Measurements from ENCODE around the gene GPR26.

GPR26 gene

DNA sequence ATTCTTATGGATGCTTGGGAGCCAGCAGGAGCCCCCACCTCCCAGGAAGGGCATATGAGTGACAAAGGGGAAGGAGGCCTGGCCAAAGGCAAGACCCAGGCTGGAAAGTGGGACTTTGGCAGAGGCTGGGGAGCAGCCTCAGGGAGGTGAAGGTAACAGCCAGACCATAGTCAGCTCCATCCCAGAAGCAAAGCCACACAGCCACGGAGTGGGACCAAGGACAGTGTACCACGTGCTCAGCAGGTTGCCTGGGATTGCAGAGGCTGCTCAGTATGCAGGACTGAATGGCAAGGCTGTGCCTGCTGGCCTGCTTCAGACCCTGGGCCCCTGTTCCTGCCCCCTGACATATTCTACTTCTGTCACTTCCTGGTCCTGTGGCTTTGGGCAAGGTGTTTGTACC lies 17.6 kb upstream of the GPR26 start:
- DNase-seq = no peak

DNA sequence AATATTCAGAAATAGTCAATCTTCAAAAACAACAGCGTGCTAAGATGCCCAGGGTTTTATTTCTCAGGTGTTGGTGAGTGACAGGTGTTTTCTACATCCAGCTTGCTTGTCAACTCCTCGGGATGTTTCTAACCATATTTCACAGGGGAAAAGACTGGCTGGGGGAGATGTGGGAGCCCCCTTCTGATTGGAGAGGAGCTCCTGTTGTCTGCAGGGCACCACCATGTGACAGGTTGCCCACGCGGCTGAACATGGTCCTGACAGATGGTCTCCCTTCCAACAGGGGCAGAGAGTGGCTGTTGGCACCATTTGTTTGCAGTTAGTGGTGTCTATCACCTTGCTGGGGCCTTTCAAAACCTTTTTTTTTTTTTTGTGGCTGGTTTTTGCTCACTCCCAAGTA lies 16.5 kb upstream of the GPR26 start:
- DNase-seq = no peak

GRCh38 chr10:123651421-123652047 lies 14.6 kb upstream of the GPR26 start:
- DNase-seq = no peak

DNA sequence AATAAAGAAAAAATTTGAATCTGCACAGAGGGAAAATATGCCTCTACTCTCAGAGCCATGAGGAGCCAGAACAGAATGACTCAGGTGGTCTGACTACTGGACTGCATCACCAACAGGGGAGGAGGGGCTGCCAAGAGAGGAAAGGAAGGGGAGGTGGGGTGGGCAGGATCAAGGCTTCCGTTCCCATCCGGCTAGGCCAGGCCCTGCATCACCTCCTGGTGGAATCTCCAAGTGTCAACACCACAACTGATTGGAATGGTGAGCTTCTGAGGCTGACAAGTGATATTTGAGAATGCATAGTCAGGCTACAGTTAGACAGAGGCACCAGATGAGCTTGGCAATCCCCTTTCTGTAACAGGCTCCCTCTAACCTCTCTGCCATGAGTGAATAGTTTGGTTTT lies 10.4 kb upstream of the GPR26 start:
- DNase-seq = no peak

- DNase-seq = no peak
Measured at GRCh38 chr10:123663522-123663921, 2.6 kb upstream of the GPR26 start.

- DNase-seq = no peak
Measured at GRCh38 chr10:123665491-123666286, 466 bp upstream of the GPR26 start.

DNA sequence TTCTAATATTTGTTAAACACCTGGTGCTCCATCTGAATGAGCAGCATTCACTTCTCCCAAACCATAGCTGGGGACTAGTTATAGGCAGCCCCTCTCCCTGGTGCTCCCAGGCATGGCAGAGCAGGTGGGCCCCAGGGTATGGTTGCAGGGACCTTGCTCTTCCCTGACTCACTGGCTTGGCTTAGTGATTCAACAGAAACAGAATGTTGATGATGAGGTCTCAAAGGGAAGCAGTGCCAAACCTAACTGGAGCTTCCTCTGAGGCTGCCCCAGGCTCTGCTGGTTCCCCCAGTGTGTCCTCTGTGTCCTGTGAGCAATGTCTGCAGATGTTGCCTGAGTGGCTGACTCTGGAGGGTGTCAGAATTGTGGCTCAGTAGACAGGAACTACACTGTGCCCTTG lies 3.7 kb downstream of the GPR26 start:
- DNase-seq = no peak

GRCh38 chr10:123673198-123673597 lies 7.0 kb downstream of the GPR26 start:
- no peak for DNase-seq

DNA sequence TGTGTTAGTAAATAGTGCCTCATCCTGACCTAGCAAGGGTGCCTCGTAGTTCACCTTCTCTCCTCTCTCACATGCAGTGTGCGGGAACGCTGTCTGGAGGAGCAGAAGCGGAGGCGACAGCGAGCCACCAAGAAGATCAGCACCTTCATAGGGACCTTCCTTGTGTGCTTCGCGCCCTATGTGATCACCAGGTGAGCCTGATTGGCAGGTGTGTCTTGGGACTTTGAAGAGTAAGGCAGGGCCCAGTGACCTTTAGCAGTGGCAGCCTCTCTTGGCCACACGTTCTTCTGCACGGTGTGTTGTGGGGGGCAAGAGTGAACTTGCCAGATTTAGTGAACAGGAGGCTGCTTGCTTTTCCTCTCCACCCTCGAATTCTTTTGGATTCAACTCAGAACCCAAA lies 8.6 kb downstream of the GPR26 start:
- no peak for DNase-seq

DNA sequence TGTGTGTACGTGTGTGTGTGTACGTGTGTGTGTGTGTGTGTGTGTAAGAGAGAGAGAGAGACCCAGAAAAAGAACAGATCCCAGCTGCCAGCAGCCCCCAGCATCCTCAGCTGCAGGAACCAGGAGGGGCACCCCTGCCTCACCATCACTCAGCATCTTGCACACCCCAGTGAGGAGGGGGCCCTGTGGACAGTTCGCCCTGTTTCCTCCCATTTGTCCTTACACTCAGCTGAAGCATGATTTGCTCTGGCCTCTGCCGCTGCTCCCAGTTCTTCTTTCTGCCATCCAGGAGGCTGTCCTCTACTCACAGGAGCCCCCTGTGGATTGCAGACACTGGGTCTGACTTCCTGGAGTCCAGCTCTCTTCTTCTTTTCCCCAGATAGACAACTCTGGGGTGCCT lies 9.7 kb downstream of the GPR26 start:
- DNase-seq = no peak

DNA sequence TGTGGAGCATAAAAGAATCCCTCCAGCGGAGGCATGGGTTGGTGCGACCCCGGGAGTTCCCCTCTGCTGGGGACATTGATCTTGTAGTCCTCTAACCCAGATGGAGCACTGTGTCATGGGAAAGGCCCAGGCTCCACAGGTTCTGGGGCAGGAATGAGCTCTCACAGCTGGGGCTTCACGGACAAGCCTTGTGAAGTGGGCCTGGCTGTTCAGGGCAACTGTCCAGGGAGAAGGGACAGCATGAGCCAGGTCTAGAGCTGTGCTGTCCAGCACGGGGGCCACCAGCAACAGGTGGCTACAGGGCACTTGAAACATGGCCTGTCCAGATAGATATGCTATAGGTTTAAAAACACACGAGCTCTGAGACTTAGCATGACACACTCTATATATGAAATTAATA lies 11.4 kb downstream of the GPR26 start:
- DNase-seq = no peak

- DNase-seq = no peak
Measured at GRCh38 chr10:123678376-123678775, 12.2 kb downstream of the GPR26 start.

DNA sequence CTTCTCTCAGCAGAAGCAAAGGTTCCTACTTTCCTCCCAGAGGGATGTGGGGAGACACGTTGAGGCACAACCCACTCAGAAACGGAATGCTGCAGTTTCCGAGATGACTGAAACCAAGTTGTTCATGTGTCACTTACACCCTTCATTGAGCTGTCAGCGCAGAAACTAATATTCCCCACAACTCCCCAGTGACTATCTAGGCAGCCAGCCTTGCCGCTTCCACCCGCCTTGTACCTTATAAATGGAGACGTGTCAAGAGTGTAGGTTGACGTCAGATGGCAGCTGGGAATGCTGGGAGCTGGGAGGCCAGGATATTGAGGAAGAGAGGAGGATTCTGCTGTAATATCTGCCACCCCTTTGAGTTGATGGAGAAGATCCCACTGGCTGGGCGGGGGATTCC lies 15.1 kb downstream of the GPR26 start:
- DNase-seq = no peak

GRCh38 chr10:123682477-123682876 lies 16.3 kb downstream of the GPR26 start:
- no peak for DNase-seq

GRCh38 chr10:123683459-123683858 lies 17.3 kb downstream of the GPR26 start:
- no peak for DNase-seq

- no peak for DNase-seq
Measured at GRCh38 chr10:123683865-123684264, 17.7 kb downstream of the GPR26 start.

DNA sequence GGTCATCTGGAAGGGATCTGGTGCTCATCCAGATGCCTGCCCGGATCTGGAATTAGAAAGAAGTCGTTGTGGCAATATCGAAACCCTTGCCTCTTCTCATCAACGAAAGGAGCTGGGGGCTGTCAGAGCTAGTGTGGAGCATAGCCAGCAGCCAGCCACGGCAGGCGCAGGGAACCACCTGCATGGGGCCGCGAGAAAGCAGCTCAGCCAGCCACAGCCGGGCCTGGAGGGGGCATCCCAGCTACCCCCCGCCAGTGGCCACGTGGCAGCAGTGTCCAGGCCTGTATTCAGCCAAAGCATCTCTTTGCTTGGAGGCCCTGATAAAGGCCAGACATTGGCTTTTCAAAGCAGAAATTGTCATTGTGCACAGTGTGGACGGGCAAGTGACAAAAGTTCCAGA lies 19.1 kb downstream of the GPR26 start:
- DNase-seq = no peak

- DNase-seq = no peak
Measured at GRCh38 chr10:123687758-123688157, 21.6 kb downstream of the GPR26 start.

- no peak for DNase-seq
Measured at GRCh38 chr10:123689880-123690279, 23.7 kb downstream of the GPR26 start.

- DNase-seq = no peak
Measured at GRCh38 chr10:123703195-123703790, 37.1 kb downstream of the GPR26 start.

DNA sequence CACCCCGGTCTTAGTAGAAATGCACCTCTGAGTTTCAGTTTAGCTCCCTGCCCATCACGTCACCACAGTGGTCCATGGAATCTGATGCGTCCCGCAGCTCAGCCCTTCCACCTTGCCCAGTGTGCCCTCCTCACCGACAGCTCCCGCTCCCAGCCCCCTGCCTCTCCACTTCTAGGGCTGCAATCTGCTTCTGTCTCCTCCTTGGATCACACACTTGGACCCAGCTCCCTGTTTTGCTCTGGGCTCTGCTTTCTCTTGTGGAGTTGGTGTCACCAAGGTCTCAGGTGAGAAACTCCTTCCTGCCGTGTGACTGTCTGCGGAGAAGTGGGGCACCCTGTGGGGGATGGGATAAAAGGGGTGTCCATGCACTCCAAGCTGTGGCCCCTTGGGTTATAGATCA lies 37.9 kb downstream of the GPR26 start:
- no peak for DNase-seq

DNA sequence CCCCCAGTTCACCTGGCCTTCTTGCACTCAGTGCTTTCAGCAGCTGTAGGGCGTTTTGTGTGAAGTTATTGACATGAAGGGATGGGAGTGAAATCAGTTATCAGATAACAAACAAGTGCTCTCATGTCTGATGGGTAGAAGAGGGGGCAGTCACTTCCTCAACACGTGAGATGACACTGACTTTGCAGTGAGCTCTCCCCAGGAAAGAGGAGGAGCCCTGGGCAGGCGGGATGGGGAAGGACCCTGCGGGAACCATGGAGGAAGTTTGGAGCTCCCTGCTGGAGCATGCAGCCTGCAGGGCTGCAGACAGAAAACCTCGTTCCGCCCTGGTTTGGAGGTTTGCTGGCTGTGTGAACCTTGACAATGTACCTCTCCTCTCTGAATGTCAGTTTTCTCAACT lies 38.7 kb downstream of the GPR26 start:
- DNase-seq = no peak

DNA sequence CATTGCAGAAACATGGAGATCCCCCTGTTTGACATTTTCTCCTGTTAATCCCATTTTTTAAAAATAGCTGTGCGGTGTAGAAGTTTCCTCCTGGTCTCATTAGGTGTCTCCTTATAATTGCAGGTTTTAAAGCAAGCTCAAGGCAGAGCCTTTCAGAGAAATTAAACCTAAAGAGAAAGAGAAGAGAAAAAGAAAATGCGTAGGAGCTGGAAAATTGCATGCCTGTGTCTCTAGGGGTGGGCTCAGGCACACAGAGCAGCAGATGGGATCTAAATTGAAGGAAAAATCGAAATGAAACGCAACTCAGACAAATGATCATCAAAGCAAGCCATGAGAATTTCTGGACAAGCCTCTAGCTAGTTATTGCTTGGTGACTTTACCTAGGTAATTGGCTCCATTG lies 40.1 kb downstream of the GPR26 start:
- DNase-seq = no peak

DNA sequence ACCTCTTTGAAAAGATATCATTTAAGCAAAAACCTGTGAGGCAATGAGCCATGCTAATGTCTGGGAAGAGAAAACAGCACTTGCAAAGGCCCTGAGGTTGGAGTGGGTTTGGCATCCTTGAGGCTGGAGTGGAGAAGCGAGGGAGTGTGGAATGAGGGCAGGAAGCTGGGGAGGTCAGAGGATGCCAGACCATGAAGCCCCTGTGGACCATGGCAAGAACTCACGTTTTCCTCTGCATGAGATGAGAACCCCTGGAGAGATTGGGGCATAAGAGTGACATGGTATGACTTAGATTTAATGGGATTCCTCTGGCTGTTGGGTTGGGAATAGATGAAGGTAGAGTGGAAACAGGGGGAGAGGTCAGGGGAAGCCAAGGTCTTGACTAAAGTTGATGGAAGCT lies 49.4 kb downstream of the GPR26 start:
- no peak for DNase-seq

DNA sequence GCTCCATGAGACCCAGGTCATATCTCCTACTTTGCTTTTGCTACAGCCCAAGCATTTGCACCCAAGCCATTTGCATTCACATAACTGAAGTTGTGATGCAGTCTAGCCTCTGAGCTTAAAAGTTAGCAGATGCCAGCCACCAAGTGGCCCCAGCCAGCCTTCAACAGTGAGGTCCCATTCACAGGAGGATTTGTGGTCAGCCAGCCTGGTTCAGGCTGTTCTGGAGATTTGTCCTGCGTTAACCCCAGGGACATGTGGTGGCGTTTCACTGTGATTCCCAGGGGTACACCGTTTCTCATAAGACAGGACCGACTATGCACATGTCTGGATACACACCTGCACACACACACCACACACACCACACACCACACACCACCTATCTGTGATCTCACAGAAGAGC lies 51.2 kb downstream of the GPR26 start:
- no peak for DNase-seq
